Measurements from ENCODE around the gene RBM7.

- TF ChIP-seq, protein P1, sequence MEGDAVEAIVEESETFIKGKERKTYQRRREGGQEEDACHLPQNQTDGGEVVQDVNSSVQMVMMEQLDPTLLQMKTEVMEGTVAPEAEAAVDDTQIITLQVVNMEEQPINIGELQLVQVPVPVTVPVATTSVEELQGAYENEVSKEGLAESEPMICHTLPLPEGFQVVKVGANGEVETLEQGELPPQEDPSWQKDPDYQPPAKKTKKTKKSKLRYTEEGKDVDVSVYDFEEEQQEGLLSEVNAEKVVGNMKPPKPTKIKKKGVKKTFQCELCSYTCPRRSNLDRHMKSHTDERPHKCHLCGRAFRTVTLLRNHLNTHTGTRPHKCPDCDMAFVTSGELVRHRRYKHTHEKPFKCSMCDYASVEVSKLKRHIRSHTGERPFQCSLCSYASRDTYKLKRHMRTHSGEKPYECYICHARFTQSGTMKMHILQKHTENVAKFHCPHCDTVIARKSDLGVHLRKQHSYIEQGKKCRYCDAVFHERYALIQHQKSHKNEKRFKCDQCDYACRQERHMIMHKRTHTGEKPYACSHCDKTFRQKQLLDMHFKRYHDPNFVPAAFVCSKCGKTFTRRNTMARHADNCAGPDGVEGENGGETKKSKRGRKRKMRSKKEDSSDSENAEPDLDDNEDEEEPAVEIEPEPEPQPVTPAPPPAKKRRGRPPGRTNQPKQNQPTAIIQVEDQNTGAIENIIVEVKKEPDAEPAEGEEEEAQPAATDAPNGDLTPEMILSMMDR (optimal IDR thresholded peaks at IDR 0.05 in 1 of 3, IDR thresholded peaks at IDR 0.05 in 1 of 3, conservative IDR thresholded peaks at IDR 0.05 in 1 of 3; ENCODE audit: extremely low read depth in 1 of 3, insufficient read depth in 2 of 3, low read length in 3 of 3), result no peak
- TF ChIP-seq EZH2 (IDR thresholded peaks at IDR 0.05; ENCODE audit: low read length), result no peak
Measured at GRCh38 chr11:114362958-114363357, 37.5 kb upstream of the RBM7 start.
